K562 (cell line): Measurements from ENCODE around the gene ELOVL1. TPM values are rescaled to one million over a fixed set of nuclear protein-coding genes. Genes with fewer than 3 reads are reported as not detected.

Source experiments
- ATAC-seq: fragments of 200-7000 bp; cut with Tn5 transposase; 3 replicates; pipeline ENCODE4 v1.9.1; 2020; ENCODE audit warnings: moderate library complexity
- BruUV-seq: library from RNA; stranded (reverse); fragments of 400-500 nt; replicated peaks from 2 replicates; lab custom pipeline; 2021; lab: Mats Ljungman, UMichigan
- CTCF ChIA-PET: fragments of 300-600 bp; formaldehyde crosslinking; extraction: SDS; loops from one replicate; lab custom pipeline; 2021; ENCODE audit warnings: low intra/inter-chr PET ratio; lab: Yijun Ruan, JAX
- POLR2A ChIA-PET: fragments of 300-600, 350-650 bp; sonication (Branson Sonifier 250); formaldehyde crosslinking; extraction: SDS; loops from one replicate; lab custom pipeline; 2021; ENCODE audit warnings: antibody characterized with exemption, inconsistent platforms; lab: Yijun Ruan, JAX
- DNase-seq, 4 experiments: peaks; one replicate each; pipeline versions ENCODE4 v3.0.0 to v3.0.0-alpha.2; 2011 to 2018; ENCODE audit warnings: low spot score in 3 of 4, mixed read lengths in 3 of 4; ENCODE audit errors: extremely low read depth in 1 of 4
- FAIRE-seq: peaks from 2 replicates; lab custom pipeline; 2011; peaks lifted over from hg19 to GRCh38; lab: Jason Lieb, UNC
- H2AFZ ChIP-seq: 2 replicates; pipeline ENCODE4 v1.6.0; 2011; ENCODE audit warnings: low read depth, low read length, control low read depth, inconsistent platforms
- H3K27ac ChIP-seq: fragments of 200-600 bp; 3 replicates; pipeline ENCODE4 v1.8.0; 2011; ENCODE audit warnings: low read depth, mild to moderate bottlenecking, control low read depth, inconsistent platforms, low read length, moderate library complexity, mixed read lengths; ENCODE audit errors: extremely low read depth
- H3K27me3 ChIP-seq, 2 experiments: fragments of 300-600 bp in 1 of 2; 2 replicates in 1 of 2; 3 replicates in 1 of 2; pipeline versions ENCODE4 v1.6.0 to v1.8.0; 2011; ENCODE audit warnings: inconsistent platforms in 2 of 2, low read length in 2 of 2, mild to moderate bottlenecking in 1 of 2, mixed read lengths in 1 of 2, moderate library complexity in 1 of 2; ENCODE audit not compliant: control insufficient read depth in 2 of 2, insufficient read depth in 2 of 2
- H3K36me3 ChIP-seq: fragments of 300-600 bp; 3 replicates; pipeline ENCODE4 v1.8.0; 2011; ENCODE audit warnings: mild to moderate bottlenecking, low read length, inconsistent platforms; ENCODE audit not compliant: control insufficient read depth, insufficient read depth
- H3K4me1 ChIP-seq, 2 experiments: fragments of 200-600 bp in 1 of 2; replicated peaks in 1 of 2; 2 replicates in 1 of 2; 3 replicates in 1 of 2; pipeline versions ENCODE4 v1.5.1 to v1.8.0; 2011; ENCODE audit warnings: inconsistent platforms in 2 of 2, low read length in 2 of 2, mild to moderate bottlenecking in 1 of 2, mixed read lengths in 1 of 2, moderate library complexity in 1 of 2; ENCODE audit not compliant: control insufficient read depth in 2 of 2, insufficient read depth in 2 of 2
- H3K4me2 ChIP-seq: 2 replicates; pipeline ENCODE4 v1.6.1; 2011; ENCODE audit warnings: low read length, control low read depth, inconsistent platforms, mixed read lengths; ENCODE audit not compliant: insufficient read depth
- H3K4me3 ChIP-seq: fragments of 200-600 bp; sonication (generic), shearing (Covaris generic); 2 replicates; pipeline ENCODE4 v1.5.1; 2016; ENCODE audit warnings: control low read depth, inconsistent platforms
- H3K79me2 ChIP-seq: fragments of 200-600 bp; 3 replicates; pipeline ENCODE4 v1.8.0; 2011; ENCODE audit warnings: low read length, inconsistent platforms; ENCODE audit not compliant: control insufficient read depth, insufficient read depth
- H3K9ac ChIP-seq, 2 experiments: 2 replicates each; pipeline versions ENCODE4 v1.6.0 to v1.6.1; 2011; ENCODE audit warnings: low read depth in 2 of 2, low read length in 2 of 2, control low read depth in 1 of 2, inconsistent platforms in 1 of 2, mild to moderate bottlenecking in 1 of 2, mixed read lengths in 1 of 2; ENCODE audit not compliant: insufficient read depth in 1 of 2
- H3K9me1 ChIP-seq: one replicate; pipeline ENCODE4 v1.6.0; 2011; ENCODE audit warnings: inconsistent platforms, mild to moderate bottlenecking, low read length, moderate library complexity; ENCODE audit not compliant: control insufficient read depth, insufficient read depth
- H3K9me3 ChIP-seq: replicated peaks from 2 replicates; pipeline ENCODE4 v1.5.1; 2011; ENCODE audit warnings: low read depth, low read length, inconsistent platforms; ENCODE audit not compliant: control insufficient read depth, insufficient read depth
- H4K20me1 ChIP-seq: replicated peaks from 2 replicates; pipeline ENCODE4 v1.6.1; 2011; ENCODE audit warnings: low read length, inconsistent platforms, mixed read lengths; ENCODE audit not compliant: control insufficient read depth, insufficient read depth
- ARID2 ChIP-seq: fragments of 450-650 bp; IDR thresholded peaks from 2 replicates; pipeline ENCODE4 v1.6.1; 2017; ENCODE audit warnings: antibody characterized with exemption, mild to moderate bottlenecking
- DPF2 ChIP-seq: fragments of 450-650 bp; IDR thresholded peaks from 2 replicates; pipeline ENCODE4 v1.6.1; 2016
- EP400 ChIP-seq: fragments of 450-650 bp; IDR thresholded peaks from 2 replicates; pipeline ENCODE4 v1.6.1; 2017; ENCODE audit warnings: antibody characterized with exemption, mild to moderate bottlenecking, moderate library complexity
- HMGN3 ChIP-seq: IDR thresholded peaks from 2 replicates; pipeline ENCODE4 v1.6.1; 2011; ENCODE audit warnings: borderline replicate concordance, low read depth, mild to moderate bottlenecking, mixed read lengths, low read length; ENCODE audit not compliant: insufficient read length; ENCODE audit errors: extremely low read depth
- MAFG ChIP-seq: fragments of 450-650 bp; conservative IDR thresholded peaks from 2 replicates; pipeline ENCODE4 v1.6.1; 2016; ENCODE audit warnings: missing genetic modification characterization, missing compliant biosample characterization
- NR3C1 ChIP-seq: sonication (generic); formaldehyde crosslinking; IDR thresholded peaks from 2 replicates; pipeline ENCODE4 v1.8.1; 2022; ENCODE audit warnings: missing genetic modification reagents
- POLR2AphosphoS5 ChIP-seq: IDR thresholded peaks from 2 replicates; pipeline ENCODE4 v1.6.1; 2011; ENCODE audit warnings: mild to moderate bottlenecking, low read depth, low read length, moderate library complexity; ENCODE audit not compliant: control insufficient read depth, insufficient read depth
- ZNF140 ChIP-seq: fragments of 250-450 bp; sonication (Bioruptor Pico); IDR thresholded peaks from 2 replicates; pipeline ENCODE4 v1.8.0; 2021; ENCODE audit warnings: moderate library complexity, mild to moderate bottlenecking, inconsistent platforms
- ZNF589 ChIP-seq: fragments of 200-800 bp; sonication (Bioruptor generic); IDR thresholded peaks from 2 replicates; pipeline ENCODE4 v1.6.1; 2016; ENCODE audit warnings: low read depth, missing genetic modification characterization, missing compliant biosample characterization
- WGBS: fragments of 100-300 bp; shearing (Covaris generic); methylation state at CpG from one replicate; pipeline ENCODE4 v1.1.6; 2016; ENCODE audit warnings: low coverage, mixed read lengths; ENCODE audit not compliant: insufficient coverage; ENCODE audit errors: missing lambda C conversion rate; 5-methylcytosine and 5-hydroxymethylcytosine counted together
- in situ Hi-C: fragments of 300-500 bp; cut with MboI; formaldehyde crosslinking; loops from 4 replicates; pipeline ENCODE4 v1.15.0; 2018; ENCODE audit warnings: inconsistent platforms, mixed read lengths
- intact Hi-C: fragments of 100-400 bp; cut with micrococcal nuclease; formaldehyde crosslinking; loops from 2 replicates; pipeline ENCODE4 v1.14.2; 2022
- polyA plus RNA-seq, 8 experiments: library from polyadenylated mRNA; depleted of rRNA in 4 of 8; stranded (reverse) in 5 of 8; unstranded in 3 of 8; fragments of >200 nt; fragmentation: Nextera tagmentation in 2 of 8; fragmentation: Illumina TruSeq in 1 of 8; extraction: Ambion mirVana in 2 of 8; extraction: Trizol in 1 of 8; gene quantifications; 2 replicates each; pipeline versions ENCODE4 v1.2.1 to v1.2.3, GENCODE V29; 2011 to 2014; ENCODE audit warnings: inconsistent platforms in 1 of 8, missing spikeins in 1 of 8
- total RNA-seq, 7 experiments: library from RNA; depleted of rRNA in 6 of 7; stranded (reverse); fragments of >200 nt in 6 of 7; fragmentation: Illumina TruSeq in 2 of 7; extraction: Trizol in 2 of 7; gene quantifications; 2 replicates each; pipeline versions ENCODE4 v1.2.1 to v1.2.3, GENCODE V29; 2011 to 2021; ENCODE audit warnings: low replicate concordance in 1 of 7
- TF ChIP-seq, protein P1 (sequence below), 2 experiments: IDR thresholded peaks in 1 of 2; conservative IDR thresholded peaks in 1 of 2; 2 replicates each; pipeline ENCODE4 v1.6.1; 2016; ENCODE audit warnings: low read depth in 2 of 2, mild to moderate bottlenecking in 1 of 2, missing compliant biosample characterization in 1 of 2, missing genetic modification characterization in 1 of 2, moderate library complexity in 1 of 2

The ELOVL1 gene
- total and polyA plus RNA-seq, 9 of the 15 experiments (the other 6 are each of a cell fraction or from before 2014, with no cell fraction given): 51.0 to 157 (median 70.3) TPM

DNA sequence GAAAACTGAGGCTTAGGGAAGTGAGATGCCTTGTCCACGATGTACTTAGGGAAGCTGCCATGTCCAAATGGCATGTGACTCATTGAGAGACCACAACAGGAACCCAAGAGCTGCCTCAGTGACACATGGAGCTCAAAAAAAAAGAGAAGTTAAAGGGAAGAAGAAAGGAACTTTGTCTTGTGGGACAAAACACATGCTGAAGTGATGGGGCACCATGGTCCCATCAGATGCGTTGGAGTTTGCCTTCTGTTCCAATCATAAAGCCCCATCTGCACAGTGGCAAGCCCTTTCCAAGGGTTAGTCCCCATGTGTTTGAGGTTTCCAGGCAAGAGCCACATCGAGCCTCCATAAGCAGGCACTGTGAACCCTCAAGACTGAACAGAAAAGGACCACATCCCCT, 13.8 kb upstream of the ELOVL1 start:
- no peak overlapping the region for H3K4me3 ChIP-seq
- intact Hi-C loops: no loop called here
- no TSS peak for BruUV-seq
- no peak overlapping the region for H3K4me2 ChIP-seq
- no peak for DNase-seq
- H3K9me3 ChIP-seq: no peaks in the 10 kb centered on the region
- no peak overlapping the region for H3K9ac ChIP-seq
- TF ChIP-seq HMGN3: no peak
- no peak for TF ChIP-seq MAFG (tag)
- peak; percentile 13; the same call in 1 of the 2 replicates for TF ChIP-seq POLR2AphosphoS5
- H4K20me1 ChIP-seq: 0 out of 2 replicates have a peak, but pooled peaks cover 8% of the 10 kb centered on the region
- H2AFZ ChIP-seq: no peak overlapping the region
- POLR2A ChIA-PET: interaction anchor here (0.6 to 2.3 kb wide), 7 partner anchors 8 to 272 kb away, joined by 3 to 10 read pairs (median 4); partner anchors contain the start of genes CDC20, MED8 and SZT2
- no peaks in the 10 kb centered on the region for H3K9me1 ChIP-seq
- peak; percentile 16; the same call in 2 of the 3 replicates for ATAC-seq
- H3K4me1 ChIP-seq: no peaks in the 10 kb centered on the region
- CTCF ChIA-PET: no interaction called here
- 25% methylated on average over 3 of the region's 3 CpGs for WGBS
- in situ Hi-C loops: no loop called here
- FAIRE-seq: no peak
- H3K36me3 ChIP-seq: peaks cover 50% of the 10 kb centered on the region
- no peak overlapping the region for H3K27ac ChIP-seq
- H3K79me2 ChIP-seq: no peaks in the 10 kb centered on the region
- H3K27me3 ChIP-seq: no peaks in the 10 kb centered on the region

DNA sequence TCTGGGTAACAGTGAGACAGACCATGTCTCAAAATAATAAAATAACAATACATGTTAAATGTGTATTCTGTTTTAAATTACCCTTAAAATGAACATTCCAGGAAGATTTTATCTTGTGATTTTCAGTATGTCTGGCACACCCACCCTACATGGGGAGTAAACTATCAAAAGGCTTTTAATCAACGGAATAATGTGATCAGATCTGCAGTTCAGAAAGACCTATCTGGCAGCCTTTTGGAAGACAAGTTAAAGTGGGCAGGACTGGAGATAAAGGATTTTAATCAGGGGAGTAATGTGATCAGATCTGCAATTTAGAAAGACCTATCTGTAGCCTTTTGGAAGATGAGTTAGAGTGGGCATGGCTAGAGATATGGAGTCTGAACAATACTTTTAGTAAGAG, 11.7 kb upstream of the ELOVL1 start:
- Histone ChIP-seq H3K27me3 (no peaks in the 10 kb centered on the region), H2AFZ (no peak overlapping the region), H3K4me2 (no peak overlapping the region), H4K20me1 (0 out of 2 replicates have a peak, but pooled peaks cover 8% of the 10 kb centered on the region), H3K9me3 (no peaks in the 10 kb centered on the region), H3K9me1 (no peaks in the 10 kb centered on the region), H3K79me2 (no peaks in the 10 kb centered on the region), H3K4me1 (peaks cover 0 to 2% of the 10 kb centered on the region in 2 experiments; a peak in 1 of 5 replicates), H3K36me3 (peaks cover 29% of the 10 kb centered on the region), H3K4me3 (no peak overlapping the region), H3K27ac (no peak overlapping the region), H3K9ac (no peak overlapping the region)
- intact Hi-C loops: no loop called here
- ATAC-seq (no peak), DNase-seq (no peak), FAIRE-seq (no peak)
- 63% methylated on average over 1 of the region's 1 CpG for WGBS
- in situ Hi-C loops: no loop called here
- ChIA-PET POLR2A (interaction anchor here (7.2 kb wide), 1 partner anchor 9 kb away, joined by 72 read pairs; the partner anchor contains the start of genes MED8 and SZT2), CTCF (no interaction called here)
- BruUV-seq: no TSS peak
- no peak for TF ChIP-seq ZNF140 (CRISPR knock-in tag)
- no peak for TF ChIP-seq ARID2
- TF ChIP-seq ZNF589 (CRISPR knock-in tag): no peak
- no peak for TF ChIP-seq EP400
- TF ChIP-seq, protein P1, sequence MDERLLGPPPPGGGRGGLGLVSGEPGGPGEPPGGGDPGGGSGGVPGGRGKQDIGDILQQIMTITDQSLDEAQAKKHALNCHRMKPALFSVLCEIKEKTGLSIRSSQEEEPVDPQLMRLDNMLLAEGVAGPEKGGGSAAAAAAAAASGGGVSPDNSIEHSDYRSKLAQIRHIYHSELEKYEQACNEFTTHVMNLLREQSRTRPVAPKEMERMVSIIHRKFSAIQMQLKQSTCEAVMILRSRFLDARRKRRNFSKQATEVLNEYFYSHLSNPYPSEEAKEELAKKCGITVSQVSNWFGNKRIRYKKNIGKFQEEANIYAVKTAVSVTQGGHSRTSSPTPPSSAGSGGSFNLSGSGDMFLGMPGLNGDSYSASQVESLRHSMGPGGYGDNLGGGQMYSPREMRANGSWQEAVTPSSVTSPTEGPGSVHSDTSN (CRISPR knock-in tag; IDR thresholded peaks at IDR 0.05; ENCODE audit: low read depth): no peak
- TF ChIP-seq, protein P1 (tag; conservative IDR thresholded peaks at IDR 0.05; ENCODE audit: low read depth): no peak
- no peak for TF ChIP-seq NR3C1
- no peak for TF ChIP-seq DPF2
